Measurements from ENCODE around the gene GPX2.

GRCh38 chr14:64968651-64969050 lies 26.1 kb upstream of the GPX2 start:
- TF ChIP-seq POLR2A (IDR thresholded peaks at IDR 0.05; ENCODE audit: low read depth, low read length) = no peak
- no peak for TF ChIP-seq CTCF (IDR thresholded peaks at IDR 0.05; ENCODE audit: extremely low read depth in 1 of 2, insufficient read depth in 1 of 2, low read depth in 1 of 2, low read length in 2 of 2)
- TF ChIP-seq EZH2 (IDR thresholded peaks at IDR 0.05; ENCODE audit: borderline replicate concordance, low read depth, low read length, severe bottlenecking) = no peak
- TF ChIP-seq JUN (IDR thresholded peaks at IDR 0.05; ENCODE audit: borderline replicate concordance, insufficient read depth, insufficient read length, low read depth) = no peak
- no peak for TF ChIP-seq MAX (IDR thresholded peaks at IDR 0.05; ENCODE audit: insufficient read depth, insufficient read length)
- TF ChIP-seq POLR2AphosphoS5 (IDR thresholded peaks at IDR 0.05; ENCODE audit: insufficient read depth, low read depth, low read length) = no peak
- TF ChIP-seq MYC (IDR thresholded peaks at IDR 0.05; ENCODE audit: low read depth, low read length) = no peak
